Fibroblast of the aortic adventitia (primary cell): ENCODE data around the gene UNC13D. TPM values are rescaled to one million over a fixed set of nuclear protein-coding genes. Genes with fewer than 3 reads are reported as not detected.

Experiments
- DNase-seq: peaks from one replicate; pipeline ENCODE4 v3.0.0-alpha.2; 2010; ENCODE audit warnings: low read depth
- H3K4me3 ChIP-seq: 2 replicates; pipeline ENCODE4 v1.5.1; 2011; ENCODE audit warnings: low read depth, mild to moderate bottlenecking, control low read depth, low read length, moderate library complexity
- CTCF ChIP-seq: IDR thresholded peaks from 2 replicates; pipeline ENCODE4 v1.5.1; 2011; ENCODE audit warnings: mild to moderate bottlenecking, low read length, control low read depth, inconsistent platforms; ENCODE audit not compliant: insufficient read depth
- total RNA-seq: library from RNA; depleted of rRNA; stranded (reverse); fragments of >200 nt; gene quantifications from 2 replicates; pipeline ENCODE4 v1.2.3, GENCODE V29; 2012; ENCODE audit warnings: low replicate concordance

UNC13D gene
- total RNA-seq, 1 donor: 0.54 TPM

- TF ChIP-seq CTCF: no peak
- no peak for DNase-seq
- H3K4me3 ChIP-seq: no peak overlapping the region
These were observed 6.9 kb upstream of the UNC13D start for GRCh38 chr17:75850928-75851692.

GRCh38 chr17:75849724-75850123, 5.5 kb upstream of the UNC13D start:
- H3K4me3 ChIP-seq: no peak overlapping the region
- no peak for TF ChIP-seq CTCF
- DNase-seq: no peak

- TF ChIP-seq CTCF: no peak
- DNase-seq: no peak
- no peak overlapping the region for H3K4me3 ChIP-seq
These were observed 5.1 kb upstream of the UNC13D start for GRCh38 chr17:75849279-75849646.

GRCh38 chr17:75848523-75849278, 4.5 kb upstream of the UNC13D start:
- DNase-seq: peak; percentile 56
- peak; percentile 72 for TF ChIP-seq CTCF
- no peak overlapping the region for H3K4me3 ChIP-seq

- H3K4me3 ChIP-seq: no peak overlapping the region
- no peak for TF ChIP-seq CTCF
- no peak for DNase-seq
These were observed 3.7 kb upstream of the UNC13D start for GRCh38 chr17:75847614-75848522.

- TF ChIP-seq CTCF: no peak
- DNase-seq: no peak
- H3K4me3 ChIP-seq: no peak overlapping the region
These were observed 2.7 kb upstream of the UNC13D start for GRCh38 chr17:75846692-75847613.
